GM12801 (cell line): Measurements from ENCODE around the gene GOLPH3L.

Experiments used
- TF ChIP-seq, protein P1 (sequence below): IDR thresholded peaks from one replicate; pipeline ENCODE4 v1.5.1; 2011; ENCODE audit warnings: control low read depth; ENCODE audit not compliant: insufficient read length; ENCODE audit errors: extremely low read depth

Gene GOLPH3L

DNA sequence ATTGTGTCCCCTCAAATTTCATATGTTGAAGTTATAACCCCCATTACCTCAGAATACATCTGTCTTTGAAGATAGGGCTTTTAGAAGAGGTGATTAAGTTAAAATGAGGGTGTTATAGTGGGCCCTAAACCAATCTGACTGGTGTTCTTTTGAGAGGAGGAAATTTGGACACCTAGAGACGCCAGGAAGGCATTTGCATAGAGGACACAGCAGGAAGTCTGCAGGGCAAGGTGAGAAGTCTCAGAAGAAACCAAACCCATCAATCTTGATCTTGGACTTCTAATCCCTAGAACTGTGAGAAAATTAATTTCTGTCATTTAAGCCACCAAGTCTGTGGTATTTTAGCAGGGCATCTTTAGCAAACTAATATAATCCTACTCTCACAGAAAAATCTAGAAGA lies 13.0 kb downstream of the GOLPH3L start:
- TF ChIP-seq, protein P1, sequence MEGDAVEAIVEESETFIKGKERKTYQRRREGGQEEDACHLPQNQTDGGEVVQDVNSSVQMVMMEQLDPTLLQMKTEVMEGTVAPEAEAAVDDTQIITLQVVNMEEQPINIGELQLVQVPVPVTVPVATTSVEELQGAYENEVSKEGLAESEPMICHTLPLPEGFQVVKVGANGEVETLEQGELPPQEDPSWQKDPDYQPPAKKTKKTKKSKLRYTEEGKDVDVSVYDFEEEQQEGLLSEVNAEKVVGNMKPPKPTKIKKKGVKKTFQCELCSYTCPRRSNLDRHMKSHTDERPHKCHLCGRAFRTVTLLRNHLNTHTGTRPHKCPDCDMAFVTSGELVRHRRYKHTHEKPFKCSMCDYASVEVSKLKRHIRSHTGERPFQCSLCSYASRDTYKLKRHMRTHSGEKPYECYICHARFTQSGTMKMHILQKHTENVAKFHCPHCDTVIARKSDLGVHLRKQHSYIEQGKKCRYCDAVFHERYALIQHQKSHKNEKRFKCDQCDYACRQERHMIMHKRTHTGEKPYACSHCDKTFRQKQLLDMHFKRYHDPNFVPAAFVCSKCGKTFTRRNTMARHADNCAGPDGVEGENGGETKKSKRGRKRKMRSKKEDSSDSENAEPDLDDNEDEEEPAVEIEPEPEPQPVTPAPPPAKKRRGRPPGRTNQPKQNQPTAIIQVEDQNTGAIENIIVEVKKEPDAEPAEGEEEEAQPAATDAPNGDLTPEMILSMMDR: no peak

- TF ChIP-seq, protein P1: no peak
These were observed 18.0 kb downstream of the GOLPH3L start for GRCh38 chr1:150678988-150679387.

DNA sequence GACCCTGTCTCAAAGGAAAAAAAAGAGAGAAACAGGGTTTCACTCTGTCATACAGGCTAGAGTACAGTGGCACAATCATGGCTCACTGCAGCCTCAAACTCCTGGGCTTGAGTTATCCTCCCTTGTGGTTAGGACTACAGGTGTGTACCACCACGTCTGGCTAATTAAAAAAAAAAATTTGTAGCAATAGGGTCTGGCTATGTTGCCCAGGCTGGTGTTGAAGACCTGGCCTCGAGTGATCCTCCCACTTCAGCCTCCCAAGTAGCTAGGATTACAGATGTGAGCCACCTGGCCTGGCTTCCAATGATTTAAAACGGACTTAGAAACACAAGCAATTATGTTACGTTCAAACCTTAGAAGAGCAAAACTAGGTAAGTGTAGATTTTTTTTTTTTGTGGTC lies 22.1 kb downstream of the GOLPH3L start:
- TF ChIP-seq, protein P1: no peak

- TF ChIP-seq, protein P1: no peak
These were observed 33.6 kb downstream of the GOLPH3L start for GRCh38 chr1:150663321-150663720.

DNA sequence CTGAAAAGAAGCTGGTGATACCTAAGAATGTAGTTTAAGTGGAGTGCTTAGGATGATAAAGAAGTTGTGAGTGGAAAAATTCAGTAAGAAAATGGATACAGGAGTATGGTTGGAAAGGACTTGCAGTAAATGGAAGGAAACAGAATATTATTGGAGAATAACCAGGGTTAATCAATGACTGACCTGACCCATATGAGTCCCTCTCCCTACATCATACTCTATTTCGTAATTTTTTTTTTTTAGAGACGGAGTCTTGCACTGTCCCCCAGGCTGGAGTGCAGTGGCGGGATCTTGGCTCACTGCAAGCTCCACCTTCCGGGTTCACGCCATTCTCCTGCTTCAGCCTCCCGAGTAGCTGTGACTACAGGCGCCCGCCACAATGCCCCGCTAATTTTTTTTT lies 34.1 kb downstream of the GOLPH3L start:
- TF ChIP-seq, protein P1: no peak

DNA sequence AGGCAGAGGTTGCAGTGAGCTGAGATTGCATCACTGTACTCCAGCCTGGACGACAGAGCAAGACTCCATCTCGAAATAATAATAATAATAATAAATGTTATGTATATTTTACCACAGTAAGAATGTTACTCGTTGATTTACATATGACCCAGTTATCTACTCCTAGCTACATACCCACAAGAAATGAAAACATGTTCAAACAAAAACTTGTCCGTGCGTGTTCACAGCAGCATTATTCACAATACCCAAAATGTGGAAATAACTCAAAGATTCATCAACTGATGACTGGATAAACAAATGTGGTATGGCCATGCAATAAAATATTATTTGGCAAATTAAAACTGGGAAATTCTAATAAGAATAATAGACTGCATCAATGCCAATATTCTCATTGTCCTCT lies 35.8 kb downstream of the GOLPH3L start:
- TF ChIP-seq, protein P1: no peak

DNA sequence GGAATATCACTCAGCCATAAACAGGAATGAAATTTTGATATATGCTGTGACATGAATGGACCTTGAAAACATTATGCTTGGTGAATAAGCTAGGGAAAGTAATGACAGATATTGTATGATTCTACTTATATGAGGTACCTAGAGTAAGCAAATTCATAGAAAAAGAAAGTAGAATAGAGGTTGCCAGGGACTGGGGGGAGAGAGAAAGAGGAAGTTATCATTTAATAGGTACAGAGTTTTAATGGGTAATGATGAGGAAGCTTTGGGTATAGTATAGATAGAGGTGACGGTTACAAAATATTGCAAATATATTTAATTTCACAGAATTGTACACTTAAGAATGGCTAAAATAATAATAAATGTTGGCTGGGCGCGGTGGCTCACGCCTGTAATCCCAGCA lies 36.4 kb downstream of the GOLPH3L start:
- TF ChIP-seq, protein P1: no peak

DNA sequence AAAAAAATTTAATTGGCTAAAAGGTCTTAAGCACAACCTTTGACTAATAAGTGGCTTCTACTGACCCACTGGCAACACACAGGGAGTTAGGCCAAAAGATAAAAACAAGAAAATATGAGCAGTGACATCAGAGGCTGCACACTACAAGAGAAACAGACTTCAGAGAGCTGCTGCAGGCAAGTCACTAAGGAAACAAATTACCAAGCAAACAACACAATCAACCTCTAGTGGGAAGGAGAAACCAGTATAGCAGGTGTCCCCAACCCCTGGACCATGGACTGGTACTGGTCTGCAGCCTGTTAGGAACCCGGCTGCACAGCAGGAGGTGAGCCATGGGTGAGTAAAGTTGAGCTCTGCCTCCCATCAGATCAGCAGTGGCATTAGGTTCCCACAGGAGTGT lies 46.8 kb downstream of the GOLPH3L start:
- TF ChIP-seq, protein P1: no peak
